ENCODE measurements around the gene S100Z.

Gene S100Z

DNA sequence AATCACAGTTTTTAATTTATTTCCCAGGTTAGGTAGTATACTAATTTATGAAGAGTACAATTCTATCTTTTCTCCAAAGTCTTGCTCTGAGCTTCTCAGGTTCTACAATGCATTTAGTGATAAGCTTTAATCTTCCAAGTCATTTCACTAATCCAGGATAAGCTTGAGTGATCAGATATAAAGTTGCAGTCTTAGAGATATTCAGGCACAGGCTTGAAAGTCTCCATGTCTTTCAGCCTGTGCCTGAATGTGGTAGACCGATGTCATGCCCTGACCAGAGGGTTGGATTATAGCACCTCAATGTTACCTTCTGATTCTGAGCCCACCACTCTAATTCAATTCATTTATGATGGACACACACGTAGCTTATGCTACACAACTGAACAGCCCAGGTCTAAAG is 106.2 kb downstream of the S100Z start:
- DNase-seq = no peak

DNA sequence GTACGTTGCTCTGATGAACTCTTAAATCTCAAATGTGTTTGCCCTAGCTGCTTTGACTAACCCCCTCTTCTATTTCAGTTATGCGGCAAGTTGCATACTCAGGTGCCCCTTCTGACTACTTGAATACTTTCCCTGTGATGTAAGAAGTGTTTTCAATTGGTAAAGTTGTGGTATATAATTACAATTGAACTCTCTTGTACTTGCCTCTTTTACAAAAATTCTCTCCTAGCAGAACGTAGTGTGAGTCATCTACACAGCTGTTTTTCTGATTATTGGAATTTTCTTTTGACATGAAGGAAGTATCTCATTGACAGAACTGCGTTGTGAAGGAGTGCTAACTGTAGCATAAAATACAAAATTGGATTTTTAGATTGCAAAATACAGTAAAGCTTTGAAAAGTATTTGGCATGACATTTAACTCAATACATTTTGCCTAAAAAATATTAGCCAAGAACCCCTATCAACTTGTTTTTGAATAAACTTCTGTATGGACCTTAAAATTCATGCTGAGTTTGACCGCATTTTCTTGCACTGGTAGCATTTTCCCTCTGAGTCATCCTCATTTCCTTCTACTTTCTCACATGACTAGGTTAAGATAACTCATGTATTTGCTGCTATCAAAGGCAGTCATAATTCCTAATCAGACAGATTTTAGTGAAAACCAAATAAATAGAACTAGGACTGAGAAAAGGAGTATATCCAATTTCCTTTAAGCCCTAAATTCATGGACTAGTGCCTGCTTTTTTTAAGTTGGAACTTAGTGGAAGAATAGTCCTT is 109.4 kb downstream of the S100Z start:
- DNase-seq = no peak

DNA sequence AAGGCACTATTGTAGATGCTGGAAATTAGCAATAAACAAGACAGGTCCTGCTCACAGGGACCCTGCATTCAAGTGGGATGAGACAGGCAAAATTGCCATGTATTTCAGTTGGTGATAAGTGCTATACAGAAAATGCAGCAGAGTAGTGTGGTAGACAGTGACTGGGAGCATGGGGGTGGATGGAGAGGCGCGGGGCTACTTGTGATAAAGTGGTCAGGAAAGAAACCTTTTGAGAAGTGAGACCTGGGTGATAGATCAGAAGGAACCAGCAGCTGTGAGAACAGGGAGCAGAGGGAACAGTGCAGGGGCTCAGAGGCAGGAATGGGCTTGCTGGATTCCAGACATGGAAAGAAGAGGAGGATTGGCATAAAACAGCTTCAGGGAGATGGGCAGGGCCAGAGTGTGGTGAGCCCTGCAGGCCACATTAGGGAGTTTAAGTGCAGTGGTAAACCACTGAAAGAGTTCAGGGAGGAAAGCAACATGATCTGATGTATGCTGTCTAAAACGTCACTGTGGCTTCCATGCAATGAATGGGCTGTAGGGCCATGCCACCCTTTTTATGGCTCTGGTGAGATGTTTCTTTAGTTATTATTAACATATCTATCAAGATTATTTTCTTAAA is 110.3 kb downstream of the S100Z start:
- no peak for DNase-seq

DNA sequence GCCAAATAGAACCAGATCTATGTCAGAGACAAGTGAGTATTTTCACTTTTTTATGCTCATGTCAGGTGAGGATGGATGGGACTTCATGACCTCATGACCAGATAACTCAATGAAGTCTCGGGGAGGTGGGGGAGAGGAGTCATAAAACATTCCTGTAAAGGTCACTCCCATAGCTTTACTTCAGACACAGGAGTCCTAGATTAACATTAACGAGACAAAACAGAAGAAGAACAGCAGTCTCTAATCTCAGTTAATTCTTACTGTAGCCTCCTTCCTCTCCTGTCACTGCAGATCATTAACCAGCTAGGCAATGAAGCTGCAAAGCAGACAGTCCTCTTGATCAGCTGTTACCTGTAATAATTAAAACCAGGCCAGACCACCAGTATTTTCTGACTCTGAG is 114.2 kb downstream of the S100Z start:
- no peak for DNase-seq

Data from stimulated activated CD4-positive, alpha-beta T cell treated with anti-CD3 and anti-CD28 coated beads, Interleukin-12 subunit alpha, Interleukin-12 subunit beta, amount 100 ng/mL, for 4 hours (primary cell).